NCI-H2196 treated with DMSO at 0.1 percent for 48 hours (cell line): ENCODE results near the gene ABHD14A.

Source experiments
- DNase-seq: peaks from one replicate; lab custom pipeline; 2025; ENCODE audit not compliant: unreplicated experiment; lab: John Stamatoyannopoulos, UW

The ABHD14A gene

GRCh38 chr3:51940648-51941462, 34.0 kb upstream of the ABHD14A start:
- DNase-seq: no peak

DNA sequence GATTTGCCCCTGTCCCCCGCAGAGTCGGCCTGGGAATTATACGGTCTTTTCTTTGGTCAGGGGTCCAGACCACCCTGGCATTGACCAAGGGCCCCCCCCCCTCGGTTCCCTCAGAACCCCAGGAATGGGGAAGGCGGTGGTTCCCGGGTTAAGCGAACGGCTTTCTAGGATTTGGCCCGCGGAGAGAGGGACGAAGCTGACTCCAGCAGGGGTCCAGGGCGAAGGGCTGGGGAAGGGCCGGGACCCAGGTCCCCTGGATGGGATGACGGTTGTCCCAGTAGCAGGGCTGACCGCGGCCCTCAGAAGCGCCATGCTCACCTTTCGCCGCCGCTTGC, 33.4 kb upstream of the ABHD14A start:
- no peak for DNase-seq

DNA sequence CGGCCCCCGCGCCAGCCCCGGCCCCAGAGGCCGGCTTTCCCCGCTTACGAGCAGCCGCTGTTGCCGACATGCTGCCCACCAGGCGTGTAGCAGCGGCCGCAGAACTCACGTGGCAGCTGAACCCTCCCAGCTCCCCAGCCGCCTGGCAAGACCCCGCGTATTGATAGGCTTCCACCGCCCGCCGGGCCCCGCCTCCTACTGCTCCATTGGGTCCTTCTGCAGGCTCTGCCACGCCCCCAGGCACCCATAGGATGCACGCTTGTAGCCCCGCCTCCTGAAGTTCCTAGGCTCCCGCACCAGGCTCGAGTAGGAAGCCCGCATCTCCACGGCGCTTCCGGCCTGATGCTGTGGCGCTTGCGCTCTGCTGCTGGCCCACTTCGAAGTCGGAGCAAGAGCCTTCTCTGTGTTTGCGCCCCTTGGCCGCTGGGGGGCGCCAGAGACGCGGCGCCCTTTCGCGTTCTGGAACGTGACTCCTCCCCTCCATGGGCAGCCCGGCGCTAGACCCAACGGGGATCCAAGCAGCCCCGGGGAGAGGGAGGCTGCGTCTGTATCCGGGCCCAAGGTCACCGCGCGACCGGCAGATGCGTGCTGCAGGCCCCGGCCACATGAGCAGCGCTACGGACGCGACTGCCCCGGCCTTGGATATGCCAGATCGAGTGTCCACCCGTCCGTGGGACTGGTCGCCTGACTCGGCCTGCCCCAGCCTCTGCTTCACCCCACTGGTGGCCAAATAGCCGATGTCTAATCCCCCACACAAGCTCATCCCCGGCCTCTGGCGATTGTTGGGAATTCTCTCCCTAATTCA, 32.9 kb upstream of the ABHD14A start, which contains the start of the genes PARP3 and RRP9:
PARP3 (plus strand) TSS at position 566 of the 805 bp plus-strand sequence. CDS start 993 bp downstream, outside the sequence.
RRP9 (minus strand) TSS at position 107 of the 805 bp plus-strand sequence; CDS start at position 70, 37 bp downstream.
- DNase-seq: peak; percentile 89

- no peak for DNase-seq
Measured at GRCh38 chr3:51942603-51943450, 32.0 kb upstream of the ABHD14A start.

- no peak for DNase-seq
Measured at GRCh38 chr3:51943451-51944391, 31.1 kb upstream of the ABHD14A start.

DNA sequence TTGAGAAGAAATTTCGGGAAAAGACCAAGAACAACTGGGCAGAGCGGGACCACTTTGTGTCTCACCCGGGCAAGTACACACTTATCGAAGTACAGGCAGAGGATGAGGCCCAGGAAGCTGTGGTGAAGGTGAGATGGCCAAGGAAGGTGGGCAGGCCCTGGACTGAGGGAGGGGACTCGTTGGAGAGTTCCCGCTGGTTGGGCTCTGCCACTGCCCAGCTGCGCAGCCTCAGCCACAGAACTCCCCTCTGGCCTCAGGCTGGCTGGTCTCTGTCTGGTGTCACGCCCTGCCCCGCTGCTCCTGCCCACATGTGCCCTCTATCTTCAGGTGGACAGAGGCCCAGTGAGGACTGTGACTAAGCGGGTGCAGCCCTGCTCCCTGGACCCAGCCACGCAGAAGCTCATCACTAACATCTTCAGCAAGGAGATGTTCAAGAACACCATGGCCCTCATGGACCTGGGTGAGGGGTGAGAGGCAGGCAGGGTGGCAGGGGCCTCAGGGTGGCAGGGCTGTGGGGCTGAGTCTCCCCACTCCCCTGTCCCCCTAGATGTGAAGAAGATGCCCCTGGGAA, 30.3 kb upstream of the ABHD14A start:
- no peak for DNase-seq

- no peak for DNase-seq
Measured at GRCh38 chr3:51945031-51945840, 29.6 kb upstream of the ABHD14A start.

- no peak for DNase-seq
Measured at GRCh38 chr3:51945926-51946705, 28.7 kb upstream of the ABHD14A start.

GRCh38 chr3:51946796-51947195, 28.1 kb upstream of the ABHD14A start:
- DNase-seq: no peak

- DNase-seq: no peak
Measured at GRCh38 chr3:51947215-51947900, 27.5 kb upstream of the ABHD14A start.

DNA sequence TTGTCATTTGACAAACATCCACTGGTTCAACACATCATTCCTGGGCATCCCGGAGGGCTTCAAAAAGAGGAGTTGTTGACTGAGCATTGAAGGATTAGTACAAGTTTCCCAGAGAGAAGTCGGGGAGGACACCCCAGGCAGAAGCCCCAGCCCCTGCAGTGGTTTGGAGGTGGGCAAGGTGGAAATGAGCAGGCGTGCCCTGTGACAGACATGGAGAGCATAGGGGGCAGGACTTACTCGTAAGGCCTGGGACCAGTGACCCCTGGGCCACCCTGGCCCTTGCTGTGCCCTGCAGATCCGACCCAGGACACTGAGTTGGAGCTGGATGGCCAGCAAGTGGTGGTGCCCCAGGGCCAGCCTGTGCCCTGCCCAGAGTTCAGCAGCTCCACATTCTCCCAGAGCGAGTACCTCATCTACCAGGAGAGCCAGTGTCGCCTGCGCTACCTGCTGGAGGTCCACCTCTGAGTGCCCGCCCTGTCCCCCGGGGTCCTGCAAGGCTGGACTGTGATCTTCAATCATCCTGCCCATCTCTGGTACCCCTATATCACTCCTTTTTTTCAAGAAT, 26.8 kb upstream of the ABHD14A start:
- DNase-seq: no peak

GRCh38 chr3:51949121-51949520, 25.7 kb upstream of the ABHD14A start:
- no peak for DNase-seq

DNA sequence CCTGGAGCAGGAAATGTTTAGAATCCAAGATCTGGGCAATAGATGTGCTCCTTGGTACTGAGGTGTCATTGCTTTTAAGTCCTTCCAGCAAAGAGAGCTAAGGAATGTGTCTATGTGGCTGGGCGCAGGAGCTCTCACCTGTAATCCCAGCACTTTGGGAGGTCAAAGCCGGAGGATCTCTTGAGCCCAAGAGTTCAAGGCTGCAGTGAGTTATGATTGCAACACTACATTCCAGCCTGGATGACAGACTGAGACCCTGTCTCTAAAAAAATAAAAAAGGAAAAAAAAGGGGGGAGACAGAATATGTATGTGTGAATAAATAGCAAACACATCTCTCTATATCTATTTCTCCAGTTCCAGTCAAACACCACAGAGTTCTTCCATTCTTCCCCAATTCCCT, 24.0 kb upstream of the ABHD14A start:
- DNase-seq: no peak

DNA sequence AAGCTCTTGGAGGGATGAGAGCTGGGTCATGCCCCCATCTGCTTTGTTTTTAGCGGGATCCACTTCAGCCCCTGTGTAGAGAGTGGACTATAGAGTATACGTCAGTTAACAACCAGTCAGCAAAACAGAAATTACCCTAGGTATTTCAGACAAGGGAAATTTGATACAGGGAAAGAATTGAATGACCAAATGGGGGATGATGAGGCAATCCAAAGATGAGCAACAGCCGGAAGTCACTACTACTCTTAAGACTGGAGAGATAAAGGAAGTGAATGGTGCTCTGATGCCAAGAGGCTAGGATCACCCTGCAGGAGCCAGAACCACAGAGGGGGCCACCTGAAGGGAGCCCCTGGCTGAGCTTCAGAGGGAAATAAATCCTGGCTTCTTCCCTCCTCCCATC, 21.4 kb upstream of the ABHD14A start:
- DNase-seq: no peak

GRCh38 chr3:51954105-51954504, 20.8 kb upstream of the ABHD14A start:
- no peak for DNase-seq

DNA sequence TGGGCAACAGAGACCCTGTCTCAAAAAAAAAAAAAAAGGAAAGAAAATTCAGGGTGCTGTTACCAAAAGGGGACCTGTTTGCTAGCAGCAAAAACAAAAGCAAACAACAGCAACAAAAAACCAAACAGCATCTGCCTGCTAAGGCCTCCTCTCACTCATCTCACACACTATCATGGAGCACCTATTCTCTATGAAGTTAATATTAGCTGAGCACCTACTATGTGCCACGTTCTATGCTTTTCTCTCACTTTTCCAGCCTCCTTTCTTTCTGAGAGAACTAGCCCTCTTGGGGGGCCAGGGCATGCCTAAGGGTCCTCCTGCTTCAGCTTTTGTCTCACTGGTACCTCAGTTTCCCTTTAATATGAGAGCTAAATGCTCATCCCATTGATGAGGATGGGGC, 20.2 kb upstream of the ABHD14A start:
- DNase-seq: no peak

DNA sequence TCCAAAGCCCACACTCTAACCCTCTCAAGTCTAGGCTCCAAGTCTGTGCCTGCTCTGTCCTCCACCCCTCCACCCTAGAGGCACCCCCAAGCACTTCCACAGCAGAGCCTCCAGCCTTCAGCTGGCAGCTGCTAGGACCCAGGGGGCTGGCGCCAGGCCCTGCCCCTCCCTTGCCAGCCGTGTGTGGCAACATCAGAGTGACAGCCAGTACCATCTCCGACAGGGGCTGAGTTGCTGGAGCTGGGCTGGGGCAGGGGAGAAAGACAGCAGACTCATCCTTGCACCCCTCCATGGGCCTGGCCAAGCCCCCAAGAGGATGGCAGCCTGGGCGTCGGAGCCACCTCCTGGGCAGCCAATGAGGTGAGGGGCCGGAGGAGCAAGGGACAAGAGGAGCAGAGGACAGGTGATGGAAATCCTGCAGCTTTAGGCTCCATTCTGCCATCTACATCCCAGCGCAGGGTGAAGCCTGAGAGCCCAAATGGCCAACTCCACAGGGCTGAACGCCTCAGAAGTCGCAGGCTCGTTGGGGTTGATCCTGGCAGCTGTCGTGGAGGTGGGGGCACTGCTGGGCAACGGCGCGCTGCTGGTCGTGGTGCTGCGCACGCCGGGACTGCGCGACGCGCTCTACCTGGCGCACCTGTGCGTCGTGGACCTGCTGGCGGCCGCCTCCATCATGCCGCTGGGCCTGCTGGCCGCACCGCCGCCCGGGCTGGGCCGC, 19.5 kb upstream of the ABHD14A start, which contains the start of gene GPR62:
GPR62 (plus strand) TSS at position 207 of the 718 bp plus-strand sequence; CDS start at position 479, 272 bp downstream.
- no peak for DNase-seq
